Ascending aorta (tissue), 2 donors: ENCODE results near the gene BCAP29. TPM values are rescaled to one million over a fixed set of nuclear protein-coding genes. Genes with fewer than 3 reads are reported as not detected.

Experiments
- DNase-seq, 2 donors: peaks; one replicate each; pipeline ENCODE4 v3.0.0-alpha.2; 2019; ENCODE audit warnings: low spot score in 2 of 2
- H3K27ac ChIP-seq, 2 donors: fragments of 200-600 bp; sonication (generic); one replicate each; pipeline ENCODE4 v1.5.1; 2016 to 2017; ENCODE audit warnings: mild to moderate bottlenecking in 1 of 2
- H3K27me3 ChIP-seq: fragments of 200-600 bp; sonication (generic); one replicate; pipeline ENCODE4 v1.5.1; 2017
- H3K36me3 ChIP-seq, 2 donors: fragments of 200-600 bp; sonication (generic); one replicate each; pipeline ENCODE4 v1.5.1; 2016
- H3K4me1 ChIP-seq, 2 donors: fragments of 200-600 bp; sonication (generic); one replicate each; pipeline ENCODE4 v1.5.1; 2016 to 2017; ENCODE audit warnings: mild to moderate bottlenecking in 1 of 2
- H3K4me3 ChIP-seq, 2 donors: fragments of 200-600 bp; sonication (generic); one replicate each; pipeline ENCODE4 v1.5.1; 2016 to 2017; ENCODE audit warnings: mild to moderate bottlenecking in 1 of 2
- H3K9me3 ChIP-seq, 2 donors: fragments of 200-600 bp; sonication (generic); one replicate each; pipeline ENCODE4 v1.5.1; 2016
- CTCF ChIP-seq, 3 experiments: fragments of 200-600 bp in 2 of 3; fragments of 450-650 bp in 1 of 3; sonication (generic) in 2 of 3; IDR thresholded peaks; one replicate each; pipeline ENCODE4 v1.5.1; 2016 to 2019; ENCODE audit warnings: antibody characterized with exemption in 3 of 3, mild to moderate bottlenecking in 1 of 3, moderate library complexity in 1 of 3
- intact Hi-C: fragments of 100-400 bp; cut with DNase I; formaldehyde crosslinking; loops from one replicate; pipeline ENCODE4 v1.15.1; 2023
- total RNA-seq: library from RNA; depleted of rRNA; stranded (reverse); fragments of >200 nt; gene quantifications from one replicate; pipeline ENCODE4 v1.1.0, GENCODE V29; 2016

Gene BCAP29
- total RNA-seq, 1 donor from 2014 or later: 73.2 TPM

DNA sequence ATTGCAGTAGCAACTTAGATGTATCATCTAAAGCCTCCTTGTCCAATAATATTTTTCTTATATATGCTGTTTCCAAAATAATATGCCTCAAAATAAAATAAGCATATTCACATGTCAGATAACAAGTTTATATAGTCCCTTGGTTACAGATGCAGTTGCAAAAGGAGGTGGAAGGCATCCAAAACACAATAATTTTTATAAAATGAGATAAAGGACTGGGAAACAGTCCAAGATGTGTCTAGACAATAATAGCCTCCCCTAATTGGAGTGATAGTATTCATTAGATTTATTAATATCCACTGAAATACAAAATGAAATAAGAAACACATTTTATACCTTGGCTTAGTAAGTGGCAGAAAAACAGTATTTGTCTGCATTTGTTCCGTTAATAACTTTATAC is 30.3 kb downstream of the BCAP29 start:
- no peak for TF ChIP-seq CTCF (IDR thresholded peaks at IDR 0.05)
- Histone ChIP-seq H3K4me3 (no peak overlapping the region), H3K27me3 (no peaks in the 10 kb centered on the region), H3K27ac (peak overlapping the region; percentile 27 to 59), H3K4me1 (peaks cover 0 to 29% of the 10 kb centered on the region in 2 donors), H3K36me3 (peaks cover 11 to 26% of the 10 kb centered on the region in 2 donors), H3K9me3 (no peaks in the 10 kb centered on the region)
- intact Hi-C loops: no loop called here
- DNase-seq: no peak

DNA sequence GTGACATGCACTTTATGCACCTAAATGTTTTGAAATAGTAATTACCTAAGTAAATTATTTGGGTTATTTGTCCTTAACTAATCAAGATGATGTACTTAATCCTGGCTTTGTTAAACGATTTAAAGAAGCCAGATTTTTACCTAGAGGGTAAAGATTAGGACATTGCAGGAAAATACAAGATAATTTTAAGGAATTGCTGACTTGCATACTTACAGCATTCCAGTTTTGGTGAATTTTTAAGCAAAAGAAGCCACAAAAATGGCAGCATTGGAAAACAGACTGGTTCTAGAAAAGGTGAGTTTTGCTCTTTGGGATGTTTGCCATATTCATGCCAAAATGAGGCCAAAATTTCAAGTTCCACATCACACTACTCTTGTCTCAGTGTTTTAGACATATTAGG is 33.4 kb downstream of the BCAP29 start:
- H3K9me3 ChIP-seq: no peaks in the 10 kb centered on the region
- H3K4me1 ChIP-seq: peaks cover 0 to 25% of the 10 kb centered on the region in 2 donors
- TF ChIP-seq CTCF (IDR thresholded peaks at IDR 0.05): no peak
- no peak overlapping the region for H3K4me3 ChIP-seq
- H3K27me3 ChIP-seq: no peaks in the 10 kb centered on the region
- DNase-seq: no peak
- intact Hi-C loops: no loop called here
- peaks cover 17 to 44% of the 10 kb centered on the region in 2 donors for H3K36me3 ChIP-seq
- peak overlapping the region in 1 of 2 donors; percentile 9 for H3K27ac ChIP-seq

GRCh38 chr7:107613948-107614347 is 33.9 kb downstream of the BCAP29 start:
- Histone ChIP-seq H3K9me3 (no peaks in the 10 kb centered on the region), H3K4me1 (peaks cover 0 to 23% of the 10 kb centered on the region in 2 donors), H3K36me3 (peaks cover 17 to 46% of the 10 kb centered on the region in 2 donors), H3K27ac (peak overlapping the region; percentile 9 to 16), H3K4me3 (no peak overlapping the region), H3K27me3 (no peaks in the 10 kb centered on the region)
- no peak for DNase-seq
- TF ChIP-seq CTCF (IDR thresholded peaks at IDR 0.05): no peak
- intact Hi-C loops: no loop called here

DNA sequence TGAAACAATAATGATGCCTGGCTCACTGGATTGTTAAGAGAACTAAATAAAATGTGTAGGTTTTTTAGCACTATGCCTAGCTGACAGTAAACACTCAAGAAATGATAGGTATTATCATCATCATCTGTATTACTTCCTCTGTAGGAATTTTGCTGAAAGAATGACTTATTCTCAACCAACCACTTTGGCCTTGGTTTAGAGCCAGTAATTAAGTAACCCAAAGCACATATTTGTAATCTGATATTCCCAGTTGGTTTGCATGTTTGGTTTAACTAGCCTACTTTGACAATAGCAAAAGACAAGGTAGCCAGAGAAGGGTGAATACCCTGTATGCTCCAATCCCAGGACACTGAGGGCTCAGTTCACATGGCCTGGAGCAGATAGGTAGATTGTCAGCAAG is 34.4 kb downstream of the BCAP29 start:
- no peak for TF ChIP-seq CTCF (IDR thresholded peaks at IDR 0.05)
- Histone ChIP-seq H3K27me3 (no peaks in the 10 kb centered on the region), H3K27ac (peak overlapping the region in 1 of 2 donors; percentile 16), H3K36me3 (peaks cover 17 to 46% of the 10 kb centered on the region in 2 donors), H3K4me1 (peaks cover 0 to 18% of the 10 kb centered on the region in 2 donors), H3K4me3 (no peak overlapping the region), H3K9me3 (no peaks in the 10 kb centered on the region)
- DNase-seq: no peak
- intact Hi-C loops: no loop called here

DNA sequence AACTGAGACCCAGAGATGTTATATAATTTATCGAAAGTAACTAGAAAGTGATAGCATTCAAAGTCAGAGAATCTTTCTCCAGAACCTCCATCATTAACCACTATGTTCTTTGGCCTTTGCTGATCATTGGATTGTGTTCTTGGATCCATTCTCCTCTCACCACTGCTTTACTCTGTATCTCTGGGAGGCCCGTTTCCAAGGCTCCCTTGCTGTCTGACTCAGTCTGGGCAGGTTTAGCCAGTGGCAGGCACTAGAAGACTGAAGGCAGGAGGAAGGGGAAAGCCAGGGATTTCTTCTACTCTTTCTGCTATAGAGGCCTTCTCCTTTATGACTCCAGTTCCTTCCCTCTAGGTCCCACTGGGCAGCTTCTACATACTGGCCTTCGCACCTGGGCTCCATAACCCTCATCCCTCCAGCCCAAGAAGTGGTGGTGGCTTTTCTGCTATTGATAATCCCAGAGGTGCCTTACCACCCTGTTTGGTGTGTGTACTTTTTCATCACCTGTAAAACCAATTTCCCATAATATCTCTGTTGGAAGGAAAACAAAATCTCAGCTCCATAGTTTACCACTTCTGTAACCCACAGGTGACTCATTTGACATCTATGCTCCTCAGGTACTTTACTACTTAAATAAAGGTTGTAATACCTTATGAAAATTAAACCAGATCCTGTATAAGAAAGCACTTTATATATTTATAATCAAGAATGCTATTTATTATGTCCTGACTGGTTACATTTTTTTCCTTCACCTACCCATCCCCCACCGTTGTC is 36.0 kb downstream of the BCAP29 start:
- no peak for TF ChIP-seq CTCF (IDR thresholded peaks at IDR 0.05)
- peak overlapping the region in 1 of 2 donors; percentile 12 for H3K27ac ChIP-seq
- H3K4me1 ChIP-seq: peaks cover 0 to 7% of the 10 kb centered on the region in 2 donors
- H3K9me3 ChIP-seq: no peaks in the 10 kb centered on the region
- peaks cover 17 to 54% of the 10 kb centered on the region in 2 donors for H3K36me3 ChIP-seq
- no peak overlapping the region for H3K4me3 ChIP-seq
- intact Hi-C loops: no loop called here
- H3K27me3 ChIP-seq: no peaks in the 10 kb centered on the region
- DNase-seq: no peak
